HepG2 (cell line): Measurements from ENCODE around the gene DOCK3. TPM values are rescaled to one million over a fixed set of nuclear protein-coding genes. Genes with fewer than 3 reads are reported as not detected.

Experiments used
- ATAC-seq: fragments of 200-7000 bp; cut with Tn5 transposase; 3 replicates; pipeline ENCODE4 v1.9.1; 2020; ENCODE audit warnings: mild to moderate bottlenecking, moderate library complexity
- BruUV-seq: library from RNA; stranded (reverse); fragments of 400-500 nt; replicated peaks from 2 replicates; lab custom pipeline; 2021; lab: Mats Ljungman, UMichigan
- CTCF ChIA-PET: fragments of 300-600 bp; formaldehyde crosslinking; extraction: SDS; loops from one replicate; lab custom pipeline; 2021; ENCODE audit warnings: low total read pairs, inconsistent platforms, low intra/inter-chr PET ratio; lab: Yijun Ruan, JAX
- POLR2A ChIA-PET: fragments of 350-600 bp; sonication (Branson Sonifier 250); formaldehyde crosslinking; loops from one replicate; lab custom pipeline; 2020; ENCODE audit warnings: antibody characterized with exemption, inconsistent platforms; lab: Yijun Ruan, JAX
- DNase-seq: peaks from one replicate; pipeline ENCODE4 v3.0.0-alpha.2; 2015; ENCODE audit warnings: low spot score
- FAIRE-seq: peaks from 3 replicates; lab custom pipeline; 2011; peaks lifted over from hg19 to GRCh38; lab: Jason Lieb, UNC
- H2AFZ ChIP-seq: one replicate; pipeline ENCODE4 v1.6.1; 2011; ENCODE audit warnings: low read length, inconsistent platforms
- H3K27ac ChIP-seq: fragments of 300-600 bp; 3 replicates; pipeline ENCODE4 v1.8.0; 2011; ENCODE audit warnings: mixed run types, mild to moderate bottlenecking, mixed read lengths, low read length, inconsistent platforms; ENCODE audit not compliant: insufficient read depth; ENCODE audit errors: extremely low read length
- H3K27me3 ChIP-seq, 2 experiments: fragments of 200-600 bp in 1 of 2; 2 replicates in 1 of 2; 3 replicates in 1 of 2; pipeline versions ENCODE4 v1.6.0 to v1.8.0; 2011; ENCODE audit warnings: low read length in 2 of 2, mild to moderate bottlenecking in 2 of 2, moderate library complexity in 2 of 2, inconsistent platforms in 1 of 2; ENCODE audit not compliant: insufficient read depth in 2 of 2, control insufficient read depth in 1 of 2
- H3K36me3 ChIP-seq, 2 experiments: fragments of 200-600 bp in 1 of 2; replicated peaks in 1 of 2; 2 replicates in 1 of 2; 3 replicates in 1 of 2; pipeline versions ENCODE4 v1.5.1 to v1.8.0; 2011; ENCODE audit warnings: low read length in 2 of 2, inconsistent platforms in 1 of 2; ENCODE audit not compliant: insufficient read depth in 2 of 2, control insufficient read depth in 1 of 2
- H3K4me1 ChIP-seq: 2 replicates; pipeline ENCODE4 v1.5.1; 2012; ENCODE audit warnings: low read length, inconsistent platforms; ENCODE audit not compliant: insufficient read depth
- H3K4me2 ChIP-seq: 2 replicates; pipeline ENCODE4 v1.6.0; 2011; ENCODE audit warnings: low read depth, low read length, inconsistent platforms
- H3K4me3 ChIP-seq, 3 experiments: fragments of 200-600 bp in 1 of 3; sonication (generic), shearing (Covaris generic) in 1 of 3; replicated peaks in 1 of 3; 2 replicates each; pipeline ENCODE4 v1.5.1; 2011 to 2016; ENCODE audit warnings: low read length in 3 of 3, inconsistent platforms in 2 of 3, low read depth in 2 of 3, mild to moderate bottlenecking in 2 of 3, control low read depth in 1 of 3, mixed read lengths in 1 of 3; ENCODE audit not compliant: insufficient read depth in 1 of 3
- H3K79me2 ChIP-seq: one replicate; pipeline ENCODE4 v1.6.1; 2011; ENCODE audit warnings: low read length, inconsistent platforms; ENCODE audit not compliant: insufficient read depth
- H3K9ac ChIP-seq: 2 replicates; pipeline ENCODE4 v1.6.0; 2011; ENCODE audit warnings: mild to moderate bottlenecking, low read depth, low read length, inconsistent platforms; ENCODE audit not compliant: insufficient read depth
- H3K9me3 ChIP-seq: 2 replicates; pipeline ENCODE4 v1.5.1; 2012; ENCODE audit warnings: mild to moderate bottlenecking, low read length
- H4K20me1 ChIP-seq: 2 replicates; pipeline ENCODE4 v1.6.0; 2011; ENCODE audit warnings: inconsistent platforms, mild to moderate bottlenecking, low read length, moderate library complexity; ENCODE audit not compliant: insufficient read depth
- CBX2 ChIP-seq, 2 experiments: fragments of 200-600 bp in 1 of 2; sonication (generic); formaldehyde crosslinking in 1 of 2; IDR thresholded peaks; 2 replicates each; pipeline versions ENCODE4 v1.7.0 to v1.8.1; 2018 to 2022; ENCODE audit warnings: low read depth in 2 of 2, low read length in 1 of 2, mild to moderate bottlenecking in 1 of 2, missing genetic modification reagents in 1 of 2
- DNMT3B ChIP-seq: conservative IDR thresholded peaks from 2 replicates; pipeline ENCODE4 v1.6.1; 2016; ENCODE audit warnings: missing biosample characterization, control low read depth
- NCOA1 ChIP-seq: sonication (generic); formaldehyde crosslinking; IDR thresholded peaks from 2 replicates; pipeline ENCODE4 v1.9.0; 2021; ENCODE audit warnings: missing genetic modification reagents
- RFX1 ChIP-seq: fragments of 450-650 bp; IDR thresholded peaks from 2 replicates; pipeline ENCODE4 v1.6.1; 2017
- SNAI1 ChIP-seq: sonication (generic); formaldehyde crosslinking; IDR thresholded peaks from 2 replicates; pipeline ENCODE4 v1.5.0; 2020; ENCODE audit warnings: mild to moderate bottlenecking, missing genetic modification reagents, borderline replicate concordance
- ZNF235 ChIP-seq: sonication (generic); formaldehyde crosslinking; IDR thresholded peaks from 2 replicates; pipeline ENCODE4 v1.8.1; 2023; ENCODE audit warnings: mild to moderate bottlenecking, missing genetic modification reagents, borderline replicate concordance
- ZNF75D ChIP-seq: sonication (generic); formaldehyde crosslinking; IDR thresholded peaks from 2 replicates; pipeline ENCODE4 v1.8.1; 2023; ENCODE audit warnings: missing genetic modification reagents, mild to moderate bottlenecking, borderline replicate concordance
- WGBS: methylation state at CpG from one replicate; pipeline ENCODE4 v1.1.6; 2017; ENCODE audit warnings: low lambda C conversion rate; 5-methylcytosine and 5-hydroxymethylcytosine counted together
- in situ Hi-C: cut with HindIII; loops from 2 replicates; pipeline ENCODE4 v1.10.0; 2017; ENCODE audit warnings: low pct_unique_long_range_greater_than_20kb; ENCODE audit not compliant: extremely low pct_ligation_motif_present
- intact Hi-C: fragments of 100-400 bp; cut with micrococcal nuclease; formaldehyde crosslinking; loops from one replicate; pipeline ENCODE4 v1.10.0; 2022; ENCODE audit not compliant: unreplicated experiment
- polyA plus RNA-seq, 8 experiments: library from polyadenylated mRNA; depleted of rRNA in 3 of 8; stranded (reverse) in 7 of 8; unstranded in 1 of 8; fragments of >200 nt; fragmentation: Illumina TruSeq in 4 of 8; extraction: Trizol in 4 of 8; gene quantifications; 2 replicates each; pipeline versions ENCODE4 v1.2.1 to v1.2.3, GENCODE V29; 2011 to 2016; ENCODE audit warnings: low read depth in 4 of 8, missing spikeins in 1 of 8, mixed read lengths in 1 of 8; ENCODE audit not compliant: insufficient read depth in 1 of 8
- total RNA-seq, 5 experiments: library from RNA; depleted of rRNA; stranded (reverse); fragments of >200 nt; fragmentation: Illumina TruSeq; extraction: Trizol; gene quantifications; 2 replicates each; pipeline ENCODE4 v1.2.3, GENCODE V29; 2016; ENCODE audit warnings: low read depth in 1 of 5

The DOCK3 gene
- total and polyA plus RNA-seq, 2 of the 13 experiments (the other 11 are each of a cell fraction or from before 2014, with no cell fraction given): not detected

- Histone ChIP-seq H3K9me3 (no peaks in the 10 kb centered on the region), H3K27ac (no peak overlapping the region), H3K27me3 (no peaks in the 10 kb centered on the region), H3K9ac (no peak overlapping the region), H3K36me3 (peaks cover 8 to 27% of the 10 kb centered on the region in 2 experiments; a peak in 4 of 5 replicates), H3K4me2 (no peak overlapping the region), H3K4me3 (no peak overlapping the region), H4K20me1 (no peaks in the 10 kb centered on the region), H3K4me1 (no peaks in the 10 kb centered on the region), H2AFZ (no peak overlapping the region), H3K79me2 (no peaks in the 10 kb centered on the region)
- BruUV-seq: no TSS peak
- in situ Hi-C loops: no loop called here
- FAIRE-seq: no peak
- ATAC-seq: no peak
- DNase-seq: no peak
- peak; percentile 51 for TF ChIP-seq RFX1
- TF ChIP-seq ZNF75D (CRISPR knock-in tag): no peak
- TF ChIP-seq ZNF235 (CRISPR knock-in tag): no peak
- intact Hi-C loops: no loop called here
- CTCF ChIA-PET: no interaction called here
- POLR2A ChIA-PET: no interaction called here
- 80% methylated on average over 6 of the region's 6 CpGs for WGBS
Measured at GRCh38 chr3:50648313-50648712, 26.4 kb upstream of the DOCK3 start.

- Histone ChIP-seq H3K79me2 (no peaks in the 10 kb centered on the region), H3K4me2 (no peak overlapping the region), H3K27ac (no peak overlapping the region), H3K27me3 (no peaks in the 10 kb centered on the region), H3K9me3 (no peaks in the 10 kb centered on the region), H3K4me1 (no peaks in the 10 kb centered on the region), H3K4me3 (no peak overlapping the region), H3K9ac (no peak overlapping the region), H4K20me1 (no peaks in the 10 kb centered on the region), H2AFZ (no peak overlapping the region), H3K36me3 (peaks cover 7 to 26% of the 10 kb centered on the region in 2 experiments; a peak in 4 of 5 replicates)
- POLR2A ChIA-PET: no interaction called here
- TF ChIP-seq CBX2 (IDR thresholded peaks at IDR 0.05; ENCODE audit: low read depth, low read length) (no peak), CBX2 (CRISPR knock-in tag; IDR thresholded peaks at IDR 0.05; ENCODE audit: low read depth) (no peak), NCOA1 (no peak), SNAI1 (CRISPR knock-in tag) (no peak), DNMT3B (no peak)
- WGBS: no CpG with 5 or more reads among the region's 2 CpGs
- CTCF ChIA-PET: no interaction called here
- in situ Hi-C loops: no loop called here
- intact Hi-C loops: no loop called here
- FAIRE-seq (no peak), ATAC-seq (no peak), DNase-seq (no peak)
- no TSS peak for BruUV-seq
Measured at GRCh38 chr3:50648944-50649343, 25.8 kb upstream of the DOCK3 start.
